ENCODE results near the gene BAHCC1.
A peak's percentile ranks its signal among the peaks of the same experiment; 100 is the strongest.

The BAHCC1 gene

GRCh38 chr17:81386646-81387099, 8.6 kb upstream of the BAHCC1 start:
- no peak for DNase-seq (ENCODE audit: low spot score)

GRCh38 chr17:81387100-81388090, 7.9 kb upstream of the BAHCC1 start:
- no peak for DNase-seq (ENCODE audit: low spot score)

GRCh38 chr17:81388091-81388611, 7.1 kb upstream of the BAHCC1 start:
- DNase-seq (ENCODE audit: low spot score): no peak

- DNase-seq (ENCODE audit: low spot score): peak; percentile 70
Measured at GRCh38 chr17:81388612-81389367, 6.5 kb upstream of the BAHCC1 start.

GRCh38 chr17:81389585-81389984, 5.7 kb upstream of the BAHCC1 start:
- no peak for DNase-seq (ENCODE audit: low spot score)

- DNase-seq (ENCODE audit: low spot score): no peak
Measured at GRCh38 chr17:81390029-81390872, 5.0 kb upstream of the BAHCC1 start.

- DNase-seq (ENCODE audit: low spot score): no peak
Measured at GRCh38 chr17:81390873-81391255, 4.4 kb upstream of the BAHCC1 start.

GRCh38 chr17:81391293-81391935, 3.8 kb upstream of the BAHCC1 start:
- no peak for DNase-seq (ENCODE audit: low spot score)

- DNase-seq (ENCODE audit: low spot score): peak; percentile 24
Measured at GRCh38 chr17:81391936-81392908, 3.0 kb upstream of the BAHCC1 start.

- peak; percentile 27 for DNase-seq (ENCODE audit: low spot score)
Measured at GRCh38 chr17:81392909-81393654, 2.2 kb upstream of the BAHCC1 start.

- DNase-seq (ENCODE audit: low spot score): peak; percentile 100
Measured at GRCh38 chr17:81393684-81394376, 1.4 kb upstream of the BAHCC1 start.

GRCh38 chr17:81394377-81394920, 808 bp upstream of the BAHCC1 start:
- DNase-seq (ENCODE audit: low spot score): no peak

- DNase-seq (ENCODE audit: low spot score): no peak
Measured at GRCh38 chr17:81395600-81396277, 482 bp downstream of the BAHCC1 start.

GRCh38 chr17:81396278-81396721, 1.0 kb downstream of the BAHCC1 start:
- no peak for DNase-seq (ENCODE audit: low spot score)

- DNase-seq (ENCODE audit: low spot score): peak; percentile 53
Measured at GRCh38 chr17:81396722-81397313, 1.6 kb downstream of the BAHCC1 start.

GRCh38 chr17:81397314-81398175, 2.3 kb downstream of the BAHCC1 start:
- peak; percentile 57 for DNase-seq (ENCODE audit: low spot score)
